HUES6 (cell line): ENCODE measurements around the gene HOXB4.

Experiments
- H3K27ac ChIP-seq: 2 replicates; pipeline ENCODE4 v1.7.0; 2013; ENCODE audit warnings: low read depth, mild to moderate bottlenecking, low read length, inconsistent platforms
- H3K27me3 ChIP-seq: 2 replicates; pipeline ENCODE4 v1.6.1; 2013; ENCODE audit warnings: low read length; ENCODE audit not compliant: control insufficient read depth, insufficient read depth
- H3K36me3 ChIP-seq: 2 replicates; pipeline ENCODE4 v1.6.1; 2013; ENCODE audit warnings: low read length; ENCODE audit not compliant: control insufficient read depth, insufficient read depth
- H3K4me1 ChIP-seq: 2 replicates; pipeline ENCODE4 v1.6.1; 2013; ENCODE audit warnings: low read length; ENCODE audit not compliant: control insufficient read depth, insufficient read depth
- H3K4me3 ChIP-seq: 2 replicates; pipeline ENCODE4 v1.5.1; 2013; ENCODE audit warnings: low read depth, low read length
- H3K9ac ChIP-seq: one replicate; pipeline ENCODE4 v1.6.1; 2013; ENCODE audit warnings: mild to moderate bottlenecking, low read length
- H3K9me3 ChIP-seq: 2 replicates; pipeline ENCODE4 v1.6.1; 2013; ENCODE audit warnings: low read depth, low read length; ENCODE audit not compliant: control insufficient read depth, insufficient read depth

Gene HOXB4

GRCh38 chr17:48597778-48598631 is 19.9 kb upstream of the HOXB4 start:
- Histone ChIP-seq H3K4me1 (peaks cover 50% of the 10 kb centered on the region), H3K9ac (peak overlapping the region; percentile 87), H3K36me3 (no peaks in the 10 kb centered on the region; the same call in 1 of the 2 replicates), H3K4me3 (peak overlapping the region; percentile 57), H3K27me3 (peaks cover 100% of the 10 kb centered on the region), H3K27ac (peak overlapping the region; percentile 25; the same call in 1 of the 2 replicates), H3K9me3 (no peaks in the 10 kb centered on the region)

DNA sequence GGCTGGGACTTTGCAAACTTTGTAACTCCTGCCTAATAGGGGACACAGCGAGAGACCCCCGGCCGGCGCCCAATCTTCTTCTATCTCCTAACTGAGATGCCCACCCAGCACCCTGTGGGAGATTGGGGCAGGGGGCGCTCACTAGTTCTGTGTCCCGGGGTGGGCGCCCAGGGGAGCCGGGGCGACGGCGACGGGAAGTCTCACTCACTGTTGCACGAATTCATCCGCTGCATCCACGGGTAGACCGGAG is 19.3 kb upstream of the HOXB4 start:
- H3K36me3 ChIP-seq = no peaks in the 10 kb centered on the region; the same call in 1 of the 2 replicates
- H3K4me1 ChIP-seq = peaks cover 50% of the 10 kb centered on the region
- H3K9ac ChIP-seq = peak overlapping the region; percentile 87
- H3K27me3 ChIP-seq = peaks cover 100% of the 10 kb centered on the region
- H3K4me3 ChIP-seq = peak overlapping the region; percentile 57
- no peaks in the 10 kb centered on the region for H3K9me3 ChIP-seq
- peak overlapping the region; percentile 25; the same call in 1 of the 2 replicates for H3K27ac ChIP-seq

GRCh38 chr17:48596735-48597527 is 18.8 kb upstream of the HOXB4 start:
- peak overlapping the region; percentile 87 for H3K9ac ChIP-seq

GRCh38 chr17:48596000-48596734 is 18.0 kb upstream of the HOXB4 start:
- peak overlapping the region; percentile 87 for H3K9ac ChIP-seq
- H3K27ac ChIP-seq = no peak overlapping the region; the same call in 1 of the 2 replicates
- H3K4me1 ChIP-seq = peaks cover 44% of the 10 kb centered on the region
- H3K27me3 ChIP-seq = peaks cover 100% of the 10 kb centered on the region
- no peaks in the 10 kb centered on the region for H3K9me3 ChIP-seq
- peak overlapping the region; percentile 57 for H3K4me3 ChIP-seq
- no peaks in the 10 kb centered on the region; the same call in 1 of the 2 replicates for H3K36me3 ChIP-seq

More at GRCh38 chr17:48596735-48597527, 18.8 kb upstream of the HOXB4 start:
- H3K36me3 ChIP-seq = no peaks in the 10 kb centered on the region; the same call in 1 of the 2 replicates
- peak overlapping the region; percentile 57 for H3K4me3 ChIP-seq
- H3K27ac ChIP-seq = peak overlapping the region; percentile 25; the same call in 1 of the 2 replicates
- peaks cover 49% of the 10 kb centered on the region for H3K4me1 ChIP-seq
- H3K9me3 ChIP-seq = no peaks in the 10 kb centered on the region
- peaks cover 100% of the 10 kb centered on the region for H3K27me3 ChIP-seq

DNA sequence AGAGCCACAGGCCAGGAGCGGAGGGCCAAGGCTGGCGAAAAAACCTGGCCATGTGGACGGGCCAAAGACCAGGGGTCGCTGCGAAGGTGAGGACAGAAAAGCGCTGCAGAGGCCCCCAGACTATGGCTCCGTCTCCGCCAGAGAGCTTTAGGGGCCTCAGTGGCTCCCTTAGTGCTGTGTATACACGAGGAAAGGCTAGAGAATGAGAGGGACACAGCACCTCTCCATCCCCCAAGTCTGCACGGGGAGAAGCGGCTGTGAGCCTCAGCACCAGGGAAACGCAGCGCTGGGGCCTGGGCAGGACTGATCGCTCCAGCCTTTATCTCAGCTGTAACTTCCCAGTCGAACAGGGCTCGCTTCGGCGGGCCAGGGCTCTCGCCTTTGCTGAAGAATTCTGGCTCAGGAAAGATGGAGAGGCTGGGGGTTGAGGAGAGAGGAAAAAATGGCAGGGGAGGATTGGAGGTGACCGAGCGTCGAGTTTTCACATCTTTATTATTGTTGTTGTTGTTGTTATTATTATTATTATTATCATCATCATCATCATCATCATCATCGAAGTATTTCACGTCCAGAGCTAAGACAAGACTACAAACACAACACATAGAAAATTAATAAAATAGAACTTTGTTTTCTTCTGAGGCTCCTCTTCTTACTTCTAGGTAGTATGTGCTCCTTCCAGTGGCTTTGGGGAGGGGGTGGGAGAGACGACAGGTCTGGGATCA is 17.3 kb upstream of the HOXB4 start:
- H3K27ac ChIP-seq = no peak overlapping the region; the same call in 1 of the 2 replicates
- H3K4me3 ChIP-seq = peak overlapping the region; percentile 57; the same call in 1 of the 2 replicates
- H3K4me1 ChIP-seq = peaks cover 41% of the 10 kb centered on the region
- no peaks in the 10 kb centered on the region; the same call in 1 of the 2 replicates for H3K36me3 ChIP-seq
- peaks cover 100% of the 10 kb centered on the region for H3K27me3 ChIP-seq
- peak overlapping the region; percentile 87 for H3K9ac ChIP-seq
- H3K9me3 ChIP-seq = no peaks in the 10 kb centered on the region

- peaks cover 100% of the 10 kb centered on the region for H3K27me3 ChIP-seq
- H3K9me3 ChIP-seq = no peaks in the 10 kb centered on the region
- H3K4me1 ChIP-seq = peaks cover 41% of the 10 kb centered on the region
- H3K27ac ChIP-seq = no peak overlapping the region; the same call in 1 of the 2 replicates
- H3K4me3 ChIP-seq = peak overlapping the region; percentile 57
- peak overlapping the region; percentile 87 for H3K9ac ChIP-seq
- H3K36me3 ChIP-seq = no peaks in the 10 kb centered on the region; the same call in 1 of the 2 replicates
Measured at GRCh38 chr17:48594538-48595277, 16.6 kb upstream of the HOXB4 start.

GRCh38 chr17:48593840-48594537 is 15.8 kb upstream of the HOXB4 start:
- H3K27ac ChIP-seq = no peak overlapping the region; the same call in 1 of the 2 replicates
- no peaks in the 10 kb centered on the region; the same call in 1 of the 2 replicates for H3K36me3 ChIP-seq
- peaks cover 45% of the 10 kb centered on the region for H3K4me1 ChIP-seq
- H3K4me3 ChIP-seq = peak overlapping the region; percentile 57
- peaks cover 100% of the 10 kb centered on the region for H3K27me3 ChIP-seq
- peak overlapping the region; percentile 87 for H3K9ac ChIP-seq
- no peaks in the 10 kb centered on the region for H3K9me3 ChIP-seq

DNA sequence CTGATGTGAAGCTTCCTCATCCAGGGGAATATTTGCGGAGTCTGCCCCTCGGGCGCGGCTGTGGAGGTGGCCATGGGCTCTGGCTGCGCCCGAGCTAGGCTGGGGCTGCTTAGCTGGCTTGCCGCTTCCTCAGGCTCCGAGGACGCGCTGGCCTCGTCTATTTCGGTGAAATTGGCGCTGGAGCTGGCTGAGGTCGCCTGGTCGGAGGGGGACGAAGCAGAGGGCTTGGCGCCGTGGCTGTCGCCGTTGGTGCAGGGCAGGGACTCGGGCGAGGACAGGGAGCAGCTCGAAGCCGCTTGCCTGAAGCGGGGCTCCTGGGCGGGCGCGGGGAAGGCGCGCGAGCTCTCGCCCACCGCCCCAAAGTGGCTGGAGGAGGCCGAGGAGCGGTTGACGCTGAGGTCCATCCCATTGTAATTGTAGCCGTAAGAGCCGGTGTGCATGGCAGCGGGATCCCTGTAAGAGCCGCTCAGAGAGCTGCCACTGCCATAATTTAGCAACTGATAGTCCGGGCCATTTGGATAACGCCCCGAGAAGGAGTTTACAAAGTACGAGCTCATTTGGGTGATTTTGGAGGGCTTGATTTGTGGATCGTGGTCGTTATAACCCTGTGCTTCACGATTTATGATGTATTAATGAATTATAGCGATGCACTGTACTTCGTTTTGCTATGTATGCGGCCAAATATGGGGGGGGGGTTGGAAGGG is 15.1 kb upstream of the HOXB4 start, which contains the start of gene HOXB5:
Gene HOXB5, minus strand, starts transcription at position 654 of the 704 bp plus-strand sequence. Its CDS starts 97 bp downstream, at position 557.
- peak within 1 kb of the TSS; percentile 87 for H3K9ac ChIP-seq
- peaks cover 100% of the 10 kb centered on the region for H3K27me3 ChIP-seq
- H3K9me3 ChIP-seq = no peaks in the 10 kb centered on the region
- H3K27ac ChIP-seq = no peak within 1 kb of the TSS; the same call in 1 of the 2 replicates
- H3K36me3 ChIP-seq = no peaks in the 10 kb centered on the region; the same call in 1 of the 2 replicates
- H3K4me3 ChIP-seq = peak within 1 kb of the TSS; percentile 57
- H3K4me1 ChIP-seq = peaks cover 42% of the 10 kb centered on the region

DNA sequence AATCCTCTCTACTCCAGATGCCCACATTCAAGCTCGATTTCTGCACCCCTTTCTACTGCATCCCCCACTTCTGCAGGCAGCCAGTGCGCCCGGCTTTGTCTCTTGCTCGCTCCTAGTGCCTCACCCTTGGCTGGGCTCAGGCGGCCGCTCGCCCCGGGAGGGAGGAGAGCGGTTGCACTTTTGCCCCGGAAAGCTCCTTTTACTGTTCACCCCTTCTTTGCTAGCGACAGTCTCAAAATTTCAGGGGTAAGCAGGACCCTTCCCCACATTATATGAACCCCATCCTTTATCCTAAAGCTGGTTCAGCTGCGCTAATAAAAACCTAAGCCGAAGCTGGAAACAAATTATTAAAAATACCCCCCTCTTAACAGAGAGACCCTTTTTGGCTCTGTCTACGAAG is 14.4 kb upstream of the HOXB4 start:
- Histone ChIP-seq H3K4me3 (peak overlapping the region; percentile 57; the same call in 1 of the 2 replicates), H3K4me1 (peaks cover 36% of the 10 kb centered on the region), H3K27me3 (peaks cover 100% of the 10 kb centered on the region), H3K9me3 (no peaks in the 10 kb centered on the region), H3K9ac (peak overlapping the region; percentile 87), H3K36me3 (no peaks in the 10 kb centered on the region; the same call in 1 of the 2 replicates), H3K27ac (no peak overlapping the region; the same call in 1 of the 2 replicates)
